AG04449 (cell line): ENCODE data around the gene FCER2.

Experiments used
- CTCF ChIA-PET: fragments of 350-600 bp; formaldehyde crosslinking; extraction: SDS; loops from one replicate; lab custom pipeline; 2021; ENCODE audit warnings: antibody characterized with exemption; lab: Yijun Ruan, JAX
- POLR2A ChIA-PET: fragments of 400-600, 350-600 bp; formaldehyde crosslinking; extraction: SDS; loops from one replicate; lab custom pipeline; 2020; ENCODE audit warnings: antibody characterized with exemption, inconsistent platforms; lab: Yijun Ruan, JAX
- DNase-seq: peaks from one replicate; pipeline ENCODE4 v3.0.0-alpha.2; 2010; ENCODE audit warnings: low read depth, low spot score
- H3K4me3 ChIP-seq: 2 replicates; pipeline ENCODE4 v1.5.1; 2011; ENCODE audit warnings: low read depth, mild to moderate bottlenecking, control low read depth, low read length
- TF ChIP-seq, protein P1 (sequence below): IDR thresholded peaks from one replicate; pipeline ENCODE4 v1.5.1; 2011; ENCODE audit warnings: mild to moderate bottlenecking, moderate library complexity, low read length, control low read depth, inconsistent platforms; ENCODE audit not compliant: insufficient read depth; ENCODE audit errors: missing control alignments

Gene FCER2

DNA sequence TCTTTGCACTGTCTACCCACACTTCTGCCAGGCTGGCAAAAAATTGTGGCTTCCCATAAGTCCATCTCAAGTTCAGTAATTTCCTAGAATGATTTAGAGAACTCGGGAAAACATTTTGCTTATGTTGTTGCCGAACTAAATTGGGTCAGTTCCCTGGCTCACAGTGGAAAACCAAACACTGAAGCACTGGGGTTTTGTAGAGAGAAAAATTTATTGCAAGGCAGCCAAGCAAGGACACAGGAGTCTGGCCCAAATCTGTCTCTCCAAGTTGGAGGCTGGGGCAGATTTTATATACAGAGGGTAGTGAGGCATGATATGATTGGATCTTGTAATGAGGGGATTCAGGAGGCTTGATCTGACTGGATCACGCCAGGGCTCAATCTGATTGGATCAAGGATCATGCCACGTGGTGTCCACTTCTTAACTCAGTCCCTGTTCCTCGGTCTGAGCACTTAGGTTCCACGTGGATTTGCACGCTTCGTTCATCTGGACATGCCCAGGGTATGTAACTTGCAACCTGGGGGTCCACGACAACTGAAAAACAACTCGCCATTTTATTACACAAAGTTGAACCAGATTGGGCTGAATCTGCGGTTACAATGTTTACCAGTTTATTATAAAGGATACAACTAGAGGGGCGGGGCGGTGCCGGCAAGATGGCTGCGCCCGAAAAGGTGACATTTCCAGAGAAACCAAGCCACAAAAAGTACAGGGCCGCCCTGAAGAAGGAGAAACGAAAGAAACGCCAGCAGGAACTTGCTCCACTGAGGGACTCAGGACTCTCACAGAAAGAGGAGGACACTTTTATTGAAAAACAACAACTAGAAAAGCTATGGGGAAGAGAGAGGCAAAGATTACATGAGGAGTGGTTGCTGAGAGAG, 38.1 kb upstream of the FCER2 start:
- ChIA-PET POLR2A (no interaction called here), CTCF (no interaction called here)
- no peak overlapping the region for H3K4me3 ChIP-seq
- no peak for DNase-seq
- TF ChIP-seq, protein P1, sequence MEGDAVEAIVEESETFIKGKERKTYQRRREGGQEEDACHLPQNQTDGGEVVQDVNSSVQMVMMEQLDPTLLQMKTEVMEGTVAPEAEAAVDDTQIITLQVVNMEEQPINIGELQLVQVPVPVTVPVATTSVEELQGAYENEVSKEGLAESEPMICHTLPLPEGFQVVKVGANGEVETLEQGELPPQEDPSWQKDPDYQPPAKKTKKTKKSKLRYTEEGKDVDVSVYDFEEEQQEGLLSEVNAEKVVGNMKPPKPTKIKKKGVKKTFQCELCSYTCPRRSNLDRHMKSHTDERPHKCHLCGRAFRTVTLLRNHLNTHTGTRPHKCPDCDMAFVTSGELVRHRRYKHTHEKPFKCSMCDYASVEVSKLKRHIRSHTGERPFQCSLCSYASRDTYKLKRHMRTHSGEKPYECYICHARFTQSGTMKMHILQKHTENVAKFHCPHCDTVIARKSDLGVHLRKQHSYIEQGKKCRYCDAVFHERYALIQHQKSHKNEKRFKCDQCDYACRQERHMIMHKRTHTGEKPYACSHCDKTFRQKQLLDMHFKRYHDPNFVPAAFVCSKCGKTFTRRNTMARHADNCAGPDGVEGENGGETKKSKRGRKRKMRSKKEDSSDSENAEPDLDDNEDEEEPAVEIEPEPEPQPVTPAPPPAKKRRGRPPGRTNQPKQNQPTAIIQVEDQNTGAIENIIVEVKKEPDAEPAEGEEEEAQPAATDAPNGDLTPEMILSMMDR: no peak

DNA sequence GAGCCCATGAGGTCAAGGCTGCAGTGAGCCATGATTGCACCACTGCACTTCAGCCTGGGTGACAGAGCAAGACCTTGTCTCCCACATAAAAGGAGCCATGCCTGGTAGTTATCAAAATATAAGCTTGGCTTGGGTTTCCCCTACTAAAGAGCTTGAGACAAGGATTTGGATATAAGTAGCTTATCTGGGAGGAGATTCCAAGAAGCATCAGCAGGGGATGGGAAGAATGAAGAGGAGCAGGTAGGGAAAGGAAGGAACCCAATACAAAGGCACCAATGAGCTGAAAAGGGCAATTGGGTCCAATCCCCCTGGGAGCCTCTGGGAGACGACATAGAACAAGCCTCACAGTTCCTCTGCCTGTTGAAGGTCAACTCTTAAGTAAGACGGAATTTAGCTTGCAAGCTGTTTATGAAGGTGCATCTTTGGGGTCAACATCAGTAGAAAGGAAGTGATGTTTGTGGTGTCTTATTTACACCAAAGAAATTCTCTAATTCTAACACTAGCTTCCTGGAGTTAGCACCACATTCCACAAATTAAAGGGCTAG, 37.4 kb upstream of the FCER2 start:
- H3K4me3 ChIP-seq: no peak overlapping the region
- CTCF ChIA-PET: interaction anchor here (1.0 kb wide), 1 partner anchor 58 kb away, joined by 3 read pairs; the partner anchor contains the start of gene TRAPPC5
- POLR2A ChIA-PET: no interaction called here
- no peak for DNase-seq
- TF ChIP-seq, protein P1: no peak

DNA sequence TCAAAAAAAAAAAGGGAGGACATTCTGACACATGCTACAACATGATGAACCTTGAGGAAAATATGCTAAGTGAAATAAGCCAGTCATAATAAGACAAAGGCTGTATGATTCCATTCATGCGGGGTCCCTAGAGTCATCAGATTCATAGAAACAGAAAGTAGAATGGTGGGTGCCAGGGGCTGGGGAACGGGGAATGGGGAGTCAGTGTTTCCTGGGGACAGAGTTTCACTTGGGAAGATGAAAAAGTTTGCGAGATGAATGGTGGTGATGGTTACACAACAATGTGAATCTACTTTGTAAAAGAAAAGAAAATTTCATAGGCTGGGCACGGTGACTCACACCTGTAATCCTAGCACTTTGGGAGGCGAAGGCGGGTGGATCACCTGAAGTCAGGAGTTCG, 36.1 kb upstream of the FCER2 start:
- CTCF ChIA-PET: interaction anchor here (1.0 kb wide), 1 partner anchor 57 kb away, joined by 3 read pairs; the partner anchor contains the start of gene TRAPPC5
- TF ChIP-seq, protein P1: no peak
- DNase-seq: no peak
- POLR2A ChIA-PET: no interaction called here
- no peak overlapping the region for H3K4me3 ChIP-seq

DNA sequence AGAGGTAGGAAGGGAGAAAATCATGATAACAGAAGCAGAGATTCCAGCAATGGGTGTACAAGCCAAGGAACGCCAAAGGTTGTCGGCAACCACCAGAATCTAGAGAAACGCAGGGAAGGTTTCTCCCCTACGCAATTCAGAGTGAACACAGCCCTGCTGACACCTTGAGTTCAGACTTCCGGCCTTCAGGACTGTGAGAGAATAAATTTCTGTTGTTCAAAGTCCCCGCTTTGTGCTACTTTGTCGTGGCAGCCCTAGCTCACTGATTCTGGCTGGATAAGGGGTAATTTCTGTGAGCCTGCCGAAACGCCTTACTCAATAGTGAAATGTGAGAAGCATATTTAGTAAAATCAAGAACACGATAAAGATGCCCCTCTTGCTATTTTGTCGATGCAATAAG, 35.3 kb upstream of the FCER2 start:
- DNase-seq: no peak
- TF ChIP-seq, protein P1: no peak
- no peak overlapping the region for H3K4me3 ChIP-seq
- ChIA-PET CTCF (no interaction called here), POLR2A (no interaction called here)

DNA sequence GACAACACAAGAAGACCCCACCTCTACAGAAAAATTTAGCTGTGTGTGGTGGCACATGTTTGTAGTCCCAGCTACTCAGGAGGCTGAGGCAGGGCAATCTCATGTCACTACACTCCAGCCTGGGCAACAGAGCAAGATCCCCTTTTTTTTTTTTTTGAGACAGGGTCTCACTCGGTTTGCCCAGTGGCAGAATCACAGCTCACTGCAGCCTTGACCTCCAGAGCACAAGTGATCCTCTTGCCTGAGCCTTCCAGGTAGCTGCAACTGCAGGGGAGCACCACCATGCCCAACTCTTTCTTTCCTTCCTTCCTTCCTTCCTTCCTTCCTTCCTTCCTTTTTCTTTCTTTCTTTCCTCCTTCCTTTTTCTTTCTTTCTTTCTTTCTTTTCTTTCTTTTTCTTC, 34.2 kb upstream of the FCER2 start:
- TF ChIP-seq, protein P1: no peak
- DNase-seq: no peak
- H3K4me3 ChIP-seq: no peak overlapping the region
- ChIA-PET POLR2A (no interaction called here), CTCF (interaction anchor here (1.2 kb wide), 1 partner anchor 11 kb away, joined by 4 read pairs; the partner anchor contains the start of gene CD209)
